ENCODE results near the gene FN1.

FN1 gene

DNA sequence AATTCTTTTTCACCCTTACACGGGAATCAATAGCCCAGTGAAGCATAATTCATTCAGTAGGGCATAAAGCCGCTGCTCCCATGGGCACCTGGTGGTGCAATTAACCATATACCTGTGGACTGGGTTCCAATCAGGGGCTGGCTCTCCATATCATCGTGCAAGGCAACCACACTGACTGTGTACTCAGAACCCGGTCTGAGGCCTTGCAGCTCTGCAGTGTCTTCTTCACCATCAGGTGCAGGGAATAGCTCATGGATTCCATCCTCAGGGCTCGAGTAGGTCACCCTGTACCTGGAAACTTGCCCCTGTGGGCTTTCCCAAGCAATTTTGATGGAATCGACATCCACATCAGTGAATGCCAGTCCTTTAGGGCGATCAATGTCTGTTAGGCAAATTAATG lies 55.2 kb downstream of the FN1 start:
- no peak for DNase-seq

GRCh38 chr2:215379948-215380347 lies 55.9 kb downstream of the FN1 start:
- no peak for DNase-seq

GRCh38 chr2:215379039-215379438 lies 56.8 kb downstream of the FN1 start:
- DNase-seq, result no peak

DNA sequence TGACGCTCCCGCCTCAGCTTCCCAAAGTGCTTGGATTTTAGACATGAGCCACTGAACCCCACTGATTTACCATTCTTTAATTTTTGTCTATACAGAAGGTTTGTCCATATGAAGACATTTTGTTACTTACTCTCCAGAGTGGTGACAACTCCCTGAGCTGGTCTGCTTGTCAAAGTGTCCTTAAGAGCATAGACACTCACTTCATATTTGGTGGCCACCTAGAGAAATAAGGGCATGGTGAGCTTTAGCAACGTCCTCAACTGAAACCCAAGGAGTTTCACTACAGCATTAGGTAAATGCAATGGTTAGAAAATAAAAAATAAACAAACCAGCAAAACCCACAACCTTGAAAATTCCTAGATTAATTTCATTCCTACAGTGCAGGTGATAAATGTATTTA lies 57.8 kb downstream of the FN1 start:
- no peak for DNase-seq

DNA sequence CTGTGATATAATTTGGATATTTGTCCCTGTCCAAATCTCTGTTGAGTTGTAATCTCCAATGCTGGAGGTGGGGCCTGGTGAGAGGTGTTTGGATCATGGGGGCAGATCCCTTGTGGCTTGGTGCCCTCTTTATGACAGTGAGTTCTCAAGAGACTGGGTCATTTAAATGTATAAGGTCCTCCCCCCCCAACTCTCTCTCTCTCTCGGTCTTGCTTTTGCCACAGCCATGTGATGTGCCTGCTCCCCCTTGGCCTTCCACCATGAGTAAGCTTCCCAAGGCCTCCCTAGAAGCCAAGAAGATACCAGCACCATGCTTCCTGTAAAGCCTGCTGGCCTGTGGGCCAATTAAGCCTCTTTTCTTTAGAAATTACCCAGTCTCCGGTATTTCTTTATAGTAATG lies 58.6 kb downstream of the FN1 start:
- no peak for DNase-seq

- DNase-seq, result no peak
Measured at GRCh38 chr2:215376103-215376780, 59.6 kb downstream of the FN1 start.

DNA sequence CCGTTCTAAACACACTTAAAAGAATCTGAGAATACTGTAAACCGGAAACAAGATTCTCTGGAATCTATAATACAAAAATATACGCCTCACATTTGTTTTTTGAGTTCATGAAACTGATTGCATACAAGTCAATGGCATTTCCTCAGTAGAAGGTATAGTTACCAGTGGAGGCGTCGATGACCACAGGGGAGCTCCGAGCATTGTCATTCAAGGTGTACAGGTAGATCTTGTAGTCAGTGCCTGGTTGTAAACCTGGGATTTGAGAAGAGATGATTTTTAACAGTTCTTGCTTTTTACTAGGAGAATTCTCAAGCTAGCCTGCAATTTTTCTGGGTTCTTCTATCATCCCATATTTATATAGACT lies 60.4 kb downstream of the FN1 start:
- DNase-seq, result no peak

DNA sequence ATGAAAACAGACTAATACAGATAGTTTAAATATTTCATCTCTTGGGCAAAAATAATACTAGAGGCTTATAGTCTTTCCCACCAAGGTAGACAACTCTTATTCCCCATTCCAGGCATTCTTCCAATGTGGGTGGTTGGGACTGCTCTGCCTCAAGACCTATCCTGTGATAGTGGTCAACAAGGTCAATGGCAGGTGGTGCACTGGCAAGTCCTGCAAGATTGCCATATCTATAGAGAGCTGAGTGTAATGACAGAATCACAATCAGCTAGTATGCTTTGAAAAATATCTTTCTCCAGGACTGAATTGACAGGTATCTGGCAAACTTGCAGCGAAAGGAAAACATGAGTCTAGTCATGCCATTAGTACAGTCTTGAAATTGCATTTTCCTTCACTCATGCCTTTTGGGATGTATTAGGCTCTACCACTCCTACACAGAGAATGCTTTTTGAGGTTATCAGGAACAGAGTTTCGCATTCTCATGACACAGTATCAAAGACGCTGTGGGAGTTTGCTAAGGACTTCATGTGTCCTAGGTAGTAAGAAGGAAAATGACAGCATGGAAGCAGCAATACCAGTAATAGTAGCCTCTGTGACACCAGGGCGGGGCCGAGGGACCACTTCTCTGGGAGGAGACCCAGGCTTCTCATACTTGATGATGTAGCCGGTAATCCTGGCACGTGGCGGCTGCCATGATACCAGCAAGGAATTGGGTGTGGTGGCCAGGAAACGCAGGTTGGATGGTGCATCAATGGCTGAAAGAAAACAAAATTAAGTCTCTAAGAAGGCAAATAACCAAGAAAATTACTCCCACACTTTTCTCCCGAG lies 61.0 kb downstream of the FN1 start:
- DNase-seq, result no peak

DNA sequence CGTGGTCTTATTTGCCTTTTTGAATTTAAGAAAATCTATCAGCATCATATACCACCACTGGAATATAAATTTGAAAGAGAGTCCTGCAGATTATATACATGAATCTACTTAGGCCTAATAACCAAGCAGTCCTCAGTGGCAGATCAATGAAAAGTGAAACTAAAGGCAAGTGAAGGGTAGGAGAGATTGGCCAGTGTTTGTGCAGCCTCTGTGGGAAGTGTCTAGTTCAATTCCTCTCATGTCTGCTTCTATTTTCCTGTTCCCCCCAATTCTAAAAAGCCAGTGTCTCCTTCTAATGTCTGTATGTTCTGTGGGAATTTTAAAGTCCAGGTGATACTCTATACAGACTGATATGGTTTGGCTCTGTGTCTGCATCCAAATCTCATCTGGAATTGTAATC lies 61.9 kb downstream of the FN1 start:
- DNase-seq, result no peak

GRCh38 chr2:215372968-215373649 lies 62.8 kb downstream of the FN1 start:
- DNase-seq, result no peak

- DNase-seq, result no peak
Measured at GRCh38 chr2:215371915-215372897, 63.7 kb downstream of the FN1 start.

GRCh38 chr2:215370112-215370965 lies 65.5 kb downstream of the FN1 start:
- no peak for DNase-seq

- DNase-seq, result no peak
Measured at GRCh38 chr2:215369181-215369760, 66.6 kb downstream of the FN1 start.

DNA sequence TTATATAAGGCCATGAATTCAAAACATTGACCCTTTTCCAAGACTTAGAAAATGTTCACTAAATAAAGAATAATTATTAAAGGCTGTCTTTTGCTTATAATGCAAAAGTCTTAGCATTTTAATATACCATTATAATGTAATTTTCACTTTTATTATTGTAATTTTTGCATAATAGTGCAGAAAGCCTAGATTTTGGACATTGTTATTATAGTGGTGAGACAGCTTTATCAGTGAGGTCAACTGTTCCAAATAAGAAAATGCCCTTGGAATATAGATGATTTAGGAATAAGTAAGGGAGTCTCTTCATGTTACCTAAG lies 67.4 kb downstream of the FN1 start:
- no peak for DNase-seq

DNA sequence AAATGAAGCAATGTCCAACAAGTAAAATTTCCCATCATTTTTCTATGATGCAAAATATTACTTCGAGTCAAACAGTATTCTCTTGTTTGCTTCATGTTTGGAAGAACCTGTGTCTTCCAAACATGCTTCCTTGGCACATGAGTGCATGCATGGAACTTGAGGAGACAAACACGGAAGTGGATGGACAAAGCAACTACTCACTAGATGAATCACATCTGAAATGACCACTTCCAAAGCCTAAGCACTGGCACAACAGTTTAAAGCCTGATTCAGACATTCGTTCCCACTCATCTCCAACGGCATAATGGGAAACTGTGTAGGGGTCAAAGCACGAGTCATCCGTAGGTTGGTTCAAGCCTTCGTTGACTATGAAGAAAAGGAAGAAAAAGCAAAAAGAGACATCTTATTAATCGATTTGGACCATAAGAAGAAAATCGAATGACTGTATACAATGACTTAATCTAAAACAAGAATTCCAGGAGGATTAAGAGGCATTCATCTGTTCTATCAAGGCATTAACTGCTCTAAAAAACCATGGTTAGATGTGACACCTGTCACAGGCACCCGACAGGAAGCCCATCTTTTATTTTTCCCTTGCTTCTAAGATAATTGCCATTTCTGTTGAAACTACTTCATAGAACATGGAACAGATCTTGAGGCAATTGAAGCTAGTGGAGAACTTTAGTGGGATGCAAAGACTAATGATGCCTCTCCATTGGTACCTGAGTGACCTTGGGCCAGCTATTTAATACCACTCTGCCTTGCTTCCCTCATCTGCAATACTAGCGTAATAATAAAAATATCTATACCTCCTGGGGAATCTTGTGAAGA lies 68.0 kb downstream of the FN1 start:
- no peak for DNase-seq

DNA sequence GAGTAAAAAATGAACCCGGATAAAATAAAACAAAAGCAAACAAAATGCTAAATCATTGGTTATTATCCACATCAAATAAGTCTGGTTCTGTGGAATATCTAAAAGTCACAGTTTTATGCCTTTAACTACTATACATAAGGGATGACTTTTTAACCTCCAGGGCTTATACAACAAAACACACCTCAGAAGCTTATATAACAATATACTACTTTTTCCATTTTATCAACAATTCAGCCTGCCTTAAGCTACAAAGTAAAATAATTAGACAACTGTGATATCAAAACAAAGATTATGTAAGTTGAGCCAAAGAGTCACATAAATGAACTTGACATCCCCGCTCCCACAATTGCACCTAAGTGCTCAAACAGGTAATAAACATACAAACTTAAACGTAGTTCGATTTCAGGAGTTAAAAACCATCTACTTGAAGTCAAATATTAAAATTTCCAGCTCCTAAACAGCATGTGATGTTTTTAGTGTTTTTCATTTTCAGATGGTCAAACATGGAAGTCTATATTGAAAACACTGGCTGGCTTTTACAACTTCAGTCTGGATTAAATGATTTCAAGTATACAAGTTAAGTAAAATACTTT lies 69.3 kb downstream of the FN1 start:
- no peak for DNase-seq

DNA sequence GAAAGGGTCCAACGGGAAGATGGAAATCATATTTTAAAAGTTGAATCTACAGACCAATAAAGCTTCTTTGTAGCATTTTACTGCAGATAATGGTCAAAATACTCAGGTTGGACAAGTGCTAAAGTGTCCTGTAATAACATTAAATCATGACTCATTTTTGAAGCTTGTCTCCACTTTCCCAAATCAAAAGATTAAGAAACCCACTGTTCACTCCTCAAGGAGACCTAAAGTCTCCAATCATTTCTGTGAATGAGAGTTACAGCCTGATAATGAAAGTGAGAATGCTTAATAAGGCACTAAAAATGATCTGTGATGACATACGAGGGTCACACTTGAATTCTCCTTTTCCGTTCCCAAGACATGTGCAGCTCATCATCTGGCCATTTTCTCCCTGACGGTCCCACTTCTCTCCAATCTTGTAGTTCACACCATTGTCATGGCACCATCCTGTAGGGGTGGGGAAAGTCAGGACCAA lies 70.6 kb downstream of the FN1 start:
- DNase-seq, result no peak

DNA sequence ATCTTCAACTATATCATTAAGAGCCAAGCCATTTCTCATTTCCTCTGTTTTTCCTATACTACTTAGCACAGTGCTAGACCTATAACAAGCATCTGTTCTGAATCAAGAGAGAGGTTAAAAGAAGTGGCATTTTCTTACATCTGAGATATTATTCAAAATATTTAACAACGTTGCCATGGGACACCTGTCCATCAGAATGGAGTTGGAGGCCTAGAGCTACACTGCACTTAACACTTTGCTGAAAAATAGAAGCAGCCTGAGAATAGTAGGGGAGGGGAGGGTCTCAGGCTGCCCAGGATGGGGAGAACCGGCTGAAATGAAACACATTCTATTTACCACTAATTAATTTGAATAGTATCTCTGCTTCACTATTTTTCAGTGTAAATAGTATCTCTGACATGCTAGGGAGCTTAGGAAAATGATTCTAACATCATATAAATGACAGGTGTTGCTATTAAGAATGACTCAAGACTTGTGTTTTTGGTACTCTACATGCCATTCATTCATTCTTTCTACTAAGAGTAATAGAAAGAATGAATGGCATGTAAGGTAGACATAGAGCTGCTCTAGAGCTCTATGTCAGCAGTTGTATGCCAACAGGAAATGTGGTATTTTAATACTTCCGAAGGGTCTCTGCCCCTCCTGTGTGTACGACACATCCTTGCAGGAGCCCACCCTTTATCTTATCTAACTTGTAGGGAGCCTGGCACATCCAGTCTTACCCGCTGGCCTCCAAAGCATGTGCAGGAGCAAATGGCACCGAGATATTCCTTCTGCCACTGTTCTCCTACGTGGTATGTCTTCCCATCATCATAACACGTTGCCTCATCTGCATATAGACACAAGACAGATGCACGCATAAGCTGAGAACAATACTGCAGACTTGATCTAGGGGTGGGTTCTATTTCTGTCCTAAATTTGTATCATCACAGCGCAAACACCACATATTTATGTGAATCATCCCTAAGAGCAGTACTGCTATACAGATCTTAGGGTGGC lies 71.4 kb downstream of the FN1 start:
- no peak for DNase-seq
